ENCODE measurements around the gene MYEOV.

MYEOV gene

GRCh38 chr11:69293819-69294505, at the start of gene MYEOV:
TSS of gene MYEOV (plus strand) at chr11:69294155. CDS start at chr11:69295355, 1,200 bp downstream.
- DNase-seq (ENCODE audit: low read depth, low spot score), result peak; percentile 76

- no peak for DNase-seq (ENCODE audit: low read depth, low spot score)
Measured at GRCh38 chr11:69244266-69244665, 49.7 kb upstream of the MYEOV start.

- DNase-seq (ENCODE audit: low read depth, low spot score), result no peak
Measured at GRCh38 chr11:69245041-69245440, 48.9 kb upstream of the MYEOV start.

- no peak for DNase-seq (ENCODE audit: low read depth, low spot score)
Measured at GRCh38 chr11:69245491-69246345, 48.2 kb upstream of the MYEOV start.

GRCh38 chr11:69249311-69250185, 44.4 kb upstream of the MYEOV start:
- DNase-seq (ENCODE audit: low read depth, low spot score), result peak; percentile 70

- no peak for DNase-seq (ENCODE audit: low read depth, low spot score)
Measured at GRCh38 chr11:69250186-69251056, 43.5 kb upstream of the MYEOV start.

DNA sequence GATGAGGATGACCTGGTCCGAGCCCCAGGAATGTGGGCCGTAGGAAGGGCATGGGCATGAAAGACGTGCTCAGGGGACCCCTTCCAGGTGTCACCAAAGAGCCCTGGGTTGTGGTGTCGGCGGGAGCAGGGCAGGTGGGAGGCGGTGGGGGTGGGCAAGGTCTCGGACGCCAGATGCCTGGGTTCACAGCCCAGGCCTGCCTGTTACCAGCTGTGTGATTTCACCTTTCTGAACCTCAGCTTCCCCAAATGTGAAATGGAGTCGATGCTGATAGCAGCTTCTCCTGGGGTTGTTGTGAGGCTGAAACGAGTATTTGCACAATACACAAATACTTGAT, 42.9 kb upstream of the MYEOV start:
- no peak for DNase-seq (ENCODE audit: low read depth, low spot score)

DNA sequence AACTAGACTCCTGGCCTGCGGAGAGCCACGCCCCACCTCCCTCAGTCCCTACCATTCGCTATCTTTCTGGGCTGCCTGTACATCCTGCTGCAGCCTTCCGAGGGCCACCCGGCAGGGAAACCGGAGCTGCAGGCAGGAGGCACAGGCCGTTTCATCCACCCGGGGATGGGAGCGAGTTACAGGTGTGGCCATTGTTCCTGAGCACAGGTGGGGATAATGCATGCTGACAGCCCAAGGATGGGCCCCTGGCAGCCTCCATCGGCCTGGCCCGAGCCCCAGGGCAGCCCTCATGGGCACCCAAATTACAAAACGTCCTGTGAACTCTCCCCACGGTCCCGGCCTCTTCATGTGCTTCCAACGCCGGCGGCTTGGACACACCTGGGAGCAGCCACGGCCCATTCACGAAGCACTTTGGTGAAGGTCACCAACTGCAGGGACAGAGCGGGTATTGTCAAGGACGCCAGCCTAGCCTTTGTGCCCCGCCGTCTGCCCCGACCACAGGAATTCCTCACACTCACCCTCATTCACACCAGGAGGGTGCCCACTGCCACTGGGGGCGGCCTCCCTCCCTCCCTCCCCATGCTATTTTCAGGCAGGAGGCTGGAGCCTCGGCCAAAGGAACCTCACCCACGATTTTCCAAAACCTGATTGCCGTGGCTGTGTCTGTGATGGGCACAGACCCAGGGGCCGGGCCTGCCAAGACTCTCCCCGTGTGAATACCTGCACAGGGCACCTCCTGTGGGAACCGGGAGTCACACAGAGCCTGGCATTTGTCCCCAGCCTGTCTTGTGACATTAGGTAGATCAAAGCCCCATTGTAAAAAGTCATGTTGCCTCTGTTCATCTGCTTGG, 42.1 kb upstream of the MYEOV start:
- DNase-seq (ENCODE audit: low read depth, low spot score), result no peak

DNA sequence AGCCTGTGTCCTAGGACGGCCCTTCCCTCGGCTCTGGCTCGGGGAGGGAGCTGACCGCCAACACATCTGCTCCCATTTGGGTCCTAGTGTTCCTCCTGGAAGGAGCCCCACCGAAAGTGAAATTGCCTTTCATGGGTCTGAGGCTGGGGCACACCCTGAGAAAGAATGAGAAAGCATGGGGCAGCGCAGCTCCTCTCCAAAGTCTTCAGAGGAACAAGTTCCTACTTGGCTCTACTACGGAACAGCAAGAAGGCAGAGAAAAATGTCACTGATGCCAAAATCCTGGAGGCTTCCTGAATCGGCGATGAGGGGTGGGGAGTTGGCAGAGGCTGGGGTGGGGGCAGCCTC, 41.5 kb upstream of the MYEOV start:
- no peak for DNase-seq (ENCODE audit: low read depth, low spot score)

DNA sequence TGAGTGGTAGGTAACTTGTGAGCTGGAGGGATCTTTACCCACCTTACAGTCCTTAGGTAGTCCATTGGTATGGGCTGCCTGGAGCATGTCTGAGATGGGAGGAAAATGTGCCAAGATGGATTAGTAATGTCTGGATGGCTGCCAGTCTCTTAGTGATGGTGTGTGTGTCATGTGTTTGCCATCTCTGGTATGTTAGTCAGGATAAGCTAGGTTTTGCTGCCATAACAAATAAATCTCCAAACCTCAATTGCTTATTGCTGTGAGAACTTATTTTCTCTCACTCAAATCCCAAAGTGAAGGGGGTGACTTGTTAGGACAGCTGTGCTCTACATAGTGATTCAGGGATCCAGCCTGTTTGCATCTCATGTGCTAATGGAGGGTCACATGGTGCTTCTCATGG, 40.9 kb upstream of the MYEOV start:
- no peak for DNase-seq (ENCODE audit: low read depth, low spot score)

DNA sequence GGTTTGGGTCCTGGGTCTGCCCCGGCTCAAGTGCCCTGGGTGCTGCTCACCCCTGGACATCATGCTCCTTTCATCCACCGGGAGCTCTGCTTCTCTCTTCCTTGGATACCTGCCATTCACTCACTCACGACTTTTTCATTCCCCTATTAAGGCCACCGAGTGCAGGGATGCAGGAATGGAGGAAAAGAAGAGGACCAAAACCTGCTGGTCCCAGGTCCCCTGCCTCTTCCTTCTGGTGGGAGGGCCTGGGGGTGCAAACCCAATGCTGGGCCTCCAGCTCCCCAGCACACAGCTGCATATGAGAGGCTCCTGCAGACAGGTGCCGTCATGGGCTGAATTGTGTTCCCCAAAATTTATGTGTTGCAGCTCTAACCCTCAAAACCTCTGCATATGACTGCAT, 36.8 kb upstream of the MYEOV start:
- no peak for DNase-seq (ENCODE audit: low read depth, low spot score)

DNA sequence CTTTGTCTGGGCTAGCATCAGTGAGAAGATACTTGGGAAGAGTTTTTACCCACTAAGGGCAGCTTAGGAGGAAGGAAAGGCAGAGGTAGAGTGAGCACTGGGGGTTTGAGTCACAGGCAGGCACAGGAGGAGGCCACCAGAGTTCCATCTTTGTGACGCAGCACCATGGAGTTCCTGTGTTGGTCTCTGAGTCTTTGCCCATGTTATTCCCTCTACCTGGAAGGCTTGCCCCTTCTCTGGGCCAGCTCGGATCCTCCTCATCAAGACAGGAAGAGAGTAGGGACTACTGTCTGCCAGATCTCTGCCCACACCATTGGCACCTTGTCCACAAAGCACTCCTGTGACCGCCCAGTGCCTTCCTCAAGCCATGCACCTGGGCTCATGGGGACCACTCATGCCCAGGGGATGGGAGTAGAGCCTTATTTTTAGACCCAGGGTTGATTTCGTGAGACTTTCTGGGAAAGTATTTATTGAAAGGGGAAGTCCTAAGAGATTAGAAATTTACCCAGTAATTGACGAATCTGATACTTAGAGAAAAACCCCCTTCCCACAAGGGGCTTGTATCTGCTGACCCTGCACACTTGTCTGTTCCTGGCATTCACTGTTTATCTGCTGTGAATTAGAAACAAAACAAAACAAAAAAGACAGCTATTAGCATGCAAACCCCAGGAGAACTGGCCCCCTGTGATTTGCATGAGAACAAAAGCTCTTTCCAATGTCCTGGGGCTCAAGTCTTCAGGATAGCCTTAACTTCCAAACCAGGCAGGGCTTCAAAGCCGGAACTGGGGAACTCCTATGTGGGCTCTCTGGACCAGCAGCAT, 35.9 kb upstream of the MYEOV start:
- DNase-seq (ENCODE audit: low read depth, low spot score), result peak; percentile 67

GRCh38 chr11:69259096-69259495, 34.9 kb upstream of the MYEOV start:
- DNase-seq (ENCODE audit: low read depth, low spot score), result no peak

DNA sequence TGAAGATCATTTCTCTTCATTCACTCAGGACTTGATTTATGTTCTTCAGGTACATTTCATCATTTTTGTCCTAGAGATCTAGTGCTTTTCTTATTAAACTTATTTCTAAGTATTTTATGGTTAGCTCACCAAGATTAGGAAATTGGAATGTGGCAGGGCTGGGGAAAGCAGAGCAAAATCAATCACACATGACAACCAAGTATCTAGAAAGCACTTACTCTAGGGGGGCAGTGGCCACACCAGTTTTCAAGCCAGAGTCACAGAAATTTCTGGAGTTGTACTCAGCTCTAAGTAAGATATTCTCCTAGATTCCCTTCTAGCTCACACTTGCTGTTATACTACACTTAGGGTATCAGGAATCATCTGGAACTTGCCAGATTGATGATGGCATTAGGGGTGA, 33.3 kb upstream of the MYEOV start:
- no peak for DNase-seq (ENCODE audit: low read depth, low spot score)

DNA sequence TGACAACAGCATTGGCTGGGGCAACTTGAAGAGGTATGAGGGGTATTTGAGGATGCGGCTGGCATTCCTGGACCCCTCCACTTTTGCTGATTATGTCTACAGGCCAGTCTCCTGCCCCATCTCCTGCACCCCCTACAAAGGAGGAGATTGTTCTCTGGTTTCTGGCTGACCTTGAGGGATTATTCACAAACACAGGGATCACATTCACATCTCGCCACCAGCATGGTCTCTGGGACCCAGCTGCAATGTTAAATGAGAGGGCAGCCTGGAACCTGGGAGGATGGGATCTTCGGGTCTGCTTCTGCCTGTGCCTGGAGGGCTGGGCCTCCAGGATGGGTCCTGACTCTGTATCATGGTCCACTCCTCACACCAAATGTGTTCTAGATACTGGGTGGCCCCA, 32.8 kb upstream of the MYEOV start:
- DNase-seq (ENCODE audit: low read depth, low spot score), result no peak

- no peak for DNase-seq (ENCODE audit: low read depth, low spot score)
Measured at GRCh38 chr11:69262918-69263735, 30.8 kb upstream of the MYEOV start.

GRCh38 chr11:69263736-69264052, 30.3 kb upstream of the MYEOV start:
- no peak for DNase-seq (ENCODE audit: low read depth, low spot score)

DNA sequence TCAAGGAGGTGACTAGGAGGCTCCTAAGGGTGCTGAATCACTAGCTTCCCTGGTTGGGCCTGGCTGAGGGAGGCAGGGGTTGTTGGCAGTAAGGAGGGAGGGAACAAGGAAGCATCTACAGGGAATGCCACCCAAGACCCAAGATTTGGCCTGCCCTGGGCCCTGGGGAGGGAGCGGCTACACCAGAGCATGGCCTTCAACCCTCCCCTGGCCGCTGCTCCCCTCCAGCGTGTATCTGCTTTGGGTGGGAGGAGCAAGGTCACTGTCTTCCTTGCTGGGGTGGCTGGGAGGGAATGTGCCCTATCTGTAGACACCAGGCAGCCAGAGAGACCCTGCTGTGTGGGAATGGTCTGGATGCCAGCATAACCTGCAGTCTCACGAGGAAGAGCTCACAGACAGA, 29.5 kb upstream of the MYEOV start:
- no peak for DNase-seq (ENCODE audit: low read depth, low spot score)

- no peak for DNase-seq (ENCODE audit: low read depth, low spot score)
Measured at GRCh38 chr11:69265210-69265609, 28.7 kb upstream of the MYEOV start.

All from ELF-1 (cell line).